ENCODE results near the gene ANKRD13D.
A peak's percentile ranks its signal among the peaks of the same experiment; 100 is the strongest.

The ANKRD13D gene

GRCh38 chr11:67311051-67311555 is 22.0 kb downstream of the ANKRD13D start:
- no peak for TF ChIP-seq CTCF (conservative IDR thresholded peaks at IDR 0.05)
- no peak for TF ChIP-seq ZFX (IDR thresholded peaks at IDR 0.05)
- peak overlapping the region; percentile 94 for H3K27ac ChIP-seq

GRCh38 chr11:67311556-67312082 is 22.5 kb downstream of the ANKRD13D start:
- TF ChIP-seq ZFX (IDR thresholded peaks at IDR 0.05): no peak
- H3K27ac ChIP-seq: peak overlapping the region; percentile 94

- TF ChIP-seq CTCF (conservative IDR thresholded peaks at IDR 0.05): no peak
- no peak for TF ChIP-seq ZFX (IDR thresholded peaks at IDR 0.05)
- H3K27ac ChIP-seq: peak overlapping the region; percentile 94
Measured at GRCh38 chr11:67312187-67313021, 23.3 kb downstream of the ANKRD13D start.

- H3K27ac ChIP-seq: peak overlapping the region; percentile 94
- TF ChIP-seq CTCF (conservative IDR thresholded peaks at IDR 0.05) (no peak), ZFX (IDR thresholded peaks at IDR 0.05) (no peak)
Measured at GRCh38 chr11:67313125-67313890, 24.2 kb downstream of the ANKRD13D start.

- no peak for TF ChIP-seq ZFX (IDR thresholded peaks at IDR 0.05)
- no peak for TF ChIP-seq CTCF (conservative IDR thresholded peaks at IDR 0.05)
- H3K27ac ChIP-seq: peak overlapping the region; percentile 94
Measured at GRCh38 chr11:67314218-67314617, 25.1 kb downstream of the ANKRD13D start.

GRCh38 chr11:67315325-67315909 is 26.3 kb downstream of the ANKRD13D start:
- TF ChIP-seq CTCF (conservative IDR thresholded peaks at IDR 0.05) (no peak), ZFX (IDR thresholded peaks at IDR 0.05) (no peak)
- H3K27ac ChIP-seq: peak overlapping the region; percentile 91

GRCh38 chr11:67316882-67317204 is 27.7 kb downstream of the ANKRD13D start:
- peak overlapping the region; percentile 91 for H3K27ac ChIP-seq
- no peak for TF ChIP-seq ZFX (IDR thresholded peaks at IDR 0.05)
- no peak for TF ChIP-seq CTCF (conservative IDR thresholded peaks at IDR 0.05)

Data from C4-2B (cell line).